Forelimb muscle (tissue), 1 donor: ENCODE measurements around the gene TBX18. TPM values are rescaled to one million over a fixed set of nuclear protein-coding genes. Genes with fewer than 3 reads are reported as not detected.

Source experiments
- DNase-seq: peaks from one replicate; pipeline ENCODE4 v3.0.0-alpha.2; 2013; ENCODE audit warnings: low read depth
- polyA plus RNA-seq: library from polyadenylated mRNA; unstranded; fragments of 120-200 nt; gene quantifications from one replicate; pipeline ENCODE4 v1.2.1, GENCODE V29; 2013; ENCODE audit not compliant: insufficient read length

The TBX18 gene
- polyA plus RNA-seq, 1 donor = 16.8 TPM

DNA sequence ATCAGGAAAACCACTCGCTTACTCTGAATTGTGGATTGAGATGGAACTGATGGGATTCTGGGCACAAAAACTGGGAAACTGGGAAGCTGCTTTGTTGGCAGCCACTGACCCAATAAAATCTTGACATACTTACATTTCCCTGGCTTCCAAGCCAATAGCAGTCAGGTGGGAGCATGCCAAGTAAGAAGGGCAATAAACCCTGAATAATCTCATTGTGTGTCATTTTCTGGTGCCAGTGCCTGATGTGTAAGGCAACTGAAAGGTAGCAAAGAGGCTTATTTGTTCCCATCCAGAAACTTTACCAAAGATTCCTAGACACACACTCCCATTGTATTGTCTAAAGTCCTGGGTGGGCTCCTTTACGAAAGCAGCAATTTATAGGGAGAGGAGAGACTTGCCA, 93.2 kb downstream of the TBX18 start:
- DNase-seq = no peak

DNA sequence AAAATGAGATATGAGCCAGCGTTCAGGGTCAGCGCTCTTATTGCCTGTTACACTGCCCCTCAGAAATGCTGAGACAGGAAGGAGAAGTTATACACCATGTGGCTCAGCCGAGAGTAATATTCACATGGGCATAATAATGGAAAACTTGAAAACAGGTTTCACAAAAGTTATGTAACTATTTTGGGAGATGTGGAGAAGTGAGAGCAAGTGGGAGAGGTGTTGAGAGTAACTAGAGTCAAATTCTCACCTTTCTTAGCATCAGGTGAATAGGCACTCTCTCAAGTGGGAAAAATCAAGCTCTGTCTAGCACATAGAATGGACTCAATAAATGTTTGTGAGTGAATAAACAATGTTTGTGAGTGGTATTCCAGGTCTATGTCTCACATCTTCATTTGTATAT, 94.5 kb downstream of the TBX18 start:
- no peak for DNase-seq

DNA sequence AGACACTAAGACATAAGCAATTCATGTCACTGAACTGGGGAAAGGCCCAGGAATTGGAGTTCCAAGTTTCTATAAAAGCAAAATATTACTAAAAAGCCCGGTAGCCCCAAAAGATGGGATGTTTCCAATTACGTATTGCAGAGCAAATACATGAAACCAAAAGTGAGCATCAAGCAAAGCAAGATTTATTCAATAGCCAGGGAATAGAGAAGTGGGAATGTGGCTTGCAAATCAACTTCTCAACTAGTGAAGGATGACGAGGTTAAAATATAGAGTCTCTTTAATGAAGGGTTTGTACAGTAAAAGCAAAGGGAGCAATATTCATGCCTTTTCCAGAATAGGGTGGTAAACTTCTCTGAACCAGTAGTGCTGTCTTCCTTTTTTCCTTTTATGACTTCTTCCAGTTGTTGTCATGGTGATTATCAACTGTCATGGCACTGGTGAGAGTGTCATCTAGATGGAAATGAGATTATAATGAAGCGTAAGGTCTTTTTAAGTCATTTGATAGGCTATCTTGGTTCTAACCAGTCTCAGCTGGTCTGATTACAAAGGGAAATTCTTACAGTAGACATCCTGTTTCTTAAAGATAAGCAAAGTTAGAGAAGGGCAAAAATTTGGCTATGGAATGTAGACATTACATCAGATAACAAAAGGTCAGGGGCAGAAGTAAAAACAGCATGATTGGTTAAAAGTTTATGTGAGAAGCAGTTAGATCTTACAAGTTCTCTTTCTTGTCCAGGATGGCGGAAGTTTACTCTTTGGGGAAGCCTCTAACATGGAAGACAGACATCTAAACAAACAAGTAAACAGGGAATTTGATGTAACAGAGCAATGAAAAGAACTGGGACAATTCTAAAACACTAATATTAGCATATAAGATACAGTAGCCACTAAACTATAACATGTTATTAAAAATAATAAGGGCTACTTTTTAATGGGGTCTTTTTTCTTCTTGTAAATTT, 96.9 kb downstream of the TBX18 start:
- DNase-seq = no peak

DNA sequence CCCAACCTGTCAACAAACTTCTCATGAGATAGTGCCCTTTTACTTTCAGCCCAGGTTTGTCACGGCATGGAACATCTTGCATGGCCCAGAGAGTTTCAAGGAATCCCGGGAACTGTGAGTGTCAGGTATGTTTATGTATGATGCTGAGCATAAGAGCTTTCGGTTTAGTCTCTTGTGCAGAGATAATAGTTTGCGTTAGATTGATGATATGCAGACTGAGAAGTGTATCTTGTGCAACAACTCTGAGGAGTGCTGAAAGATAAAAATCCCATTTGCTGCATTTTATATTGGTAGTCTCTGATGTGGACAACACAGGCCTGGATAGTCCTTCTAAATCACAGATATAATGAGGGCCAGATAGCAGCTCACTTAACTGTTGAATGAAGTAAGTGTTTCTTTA, 99.0 kb downstream of the TBX18 start:
- DNase-seq = no peak

DNA sequence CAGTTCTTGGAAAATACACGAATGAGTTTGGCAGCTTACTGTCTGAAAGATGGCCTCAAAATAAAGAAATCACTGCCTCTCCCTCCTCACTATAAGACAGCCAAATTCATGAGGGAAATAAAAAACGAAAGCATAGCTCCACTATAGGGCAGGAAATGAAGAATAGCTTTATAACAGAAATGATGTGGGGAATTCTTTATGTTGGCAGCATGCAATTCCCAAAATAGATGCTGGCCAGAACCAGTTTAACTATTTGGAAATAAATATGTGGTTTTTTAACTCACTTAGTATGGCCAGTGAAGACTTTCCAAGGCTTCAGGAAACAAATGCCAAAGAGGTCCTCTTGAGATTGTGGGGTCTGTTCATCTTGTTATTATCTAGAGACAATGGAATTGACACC, 100.5 kb downstream of the TBX18 start:
- DNase-seq = no peak

DNA sequence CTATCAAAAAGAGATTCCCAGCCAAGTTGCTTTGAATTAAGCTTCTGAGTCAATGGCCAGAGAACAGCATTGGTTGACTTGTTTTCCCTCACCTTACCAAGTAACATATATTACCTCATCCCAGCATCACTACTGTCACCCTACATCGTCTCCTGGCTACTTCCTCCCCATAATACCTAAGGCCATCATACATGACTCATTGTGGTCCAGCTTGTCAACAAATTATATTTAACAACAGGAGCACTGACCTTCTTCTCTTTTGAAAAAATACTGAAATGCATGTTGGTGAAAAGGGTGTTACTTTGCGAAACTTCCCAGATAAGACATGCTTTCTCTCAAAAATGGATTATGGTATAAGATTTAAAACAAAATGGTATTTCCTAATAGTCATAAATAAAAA, 106.9 kb downstream of the TBX18 start:
- DNase-seq = no peak

DNA sequence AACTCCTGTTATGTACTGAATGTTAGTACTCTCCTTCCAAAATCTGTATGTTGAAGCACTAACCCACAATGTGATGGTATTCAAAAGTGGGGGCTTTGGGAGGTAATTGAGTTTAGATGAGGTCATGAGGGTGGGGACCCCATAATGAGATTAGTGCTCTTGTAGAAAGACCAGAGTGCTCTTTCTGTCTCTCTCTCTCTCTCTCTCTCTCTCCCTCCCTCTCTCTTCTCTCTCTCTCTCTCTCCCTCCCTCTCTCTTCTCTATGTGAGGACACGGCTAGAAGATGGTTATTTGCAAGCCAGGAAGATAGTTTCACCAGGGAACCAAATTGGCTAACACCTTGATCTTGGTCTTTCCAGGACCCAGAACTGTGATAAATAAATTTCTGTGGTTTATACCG, 107.4 kb downstream of the TBX18 start:
- DNase-seq = no peak

DNA sequence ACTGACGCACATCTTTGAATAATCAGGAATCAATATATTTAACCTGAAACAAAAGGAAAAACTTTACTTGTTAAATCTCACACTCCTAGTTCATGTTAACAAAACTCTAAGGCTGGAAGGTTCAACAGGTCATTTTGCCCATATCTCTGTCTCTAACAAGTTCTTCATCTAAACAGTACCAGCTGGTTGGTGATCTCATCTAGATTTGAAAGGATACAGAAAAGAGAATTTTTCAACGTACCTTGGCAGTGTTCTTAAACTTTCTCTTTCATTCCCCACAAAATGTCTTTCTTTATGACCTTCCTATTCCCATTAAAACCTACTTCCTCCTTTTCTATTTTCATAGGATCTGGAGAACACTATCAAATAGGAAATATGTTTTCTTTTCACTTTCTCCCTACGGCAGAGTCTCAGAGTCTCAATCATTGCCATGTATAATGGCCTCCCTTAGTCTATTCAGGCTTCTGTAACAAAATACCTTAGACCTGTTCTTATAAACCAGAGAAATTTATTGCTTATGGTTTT, 111.3 kb downstream of the TBX18 start:
- no peak for DNase-seq

DNA sequence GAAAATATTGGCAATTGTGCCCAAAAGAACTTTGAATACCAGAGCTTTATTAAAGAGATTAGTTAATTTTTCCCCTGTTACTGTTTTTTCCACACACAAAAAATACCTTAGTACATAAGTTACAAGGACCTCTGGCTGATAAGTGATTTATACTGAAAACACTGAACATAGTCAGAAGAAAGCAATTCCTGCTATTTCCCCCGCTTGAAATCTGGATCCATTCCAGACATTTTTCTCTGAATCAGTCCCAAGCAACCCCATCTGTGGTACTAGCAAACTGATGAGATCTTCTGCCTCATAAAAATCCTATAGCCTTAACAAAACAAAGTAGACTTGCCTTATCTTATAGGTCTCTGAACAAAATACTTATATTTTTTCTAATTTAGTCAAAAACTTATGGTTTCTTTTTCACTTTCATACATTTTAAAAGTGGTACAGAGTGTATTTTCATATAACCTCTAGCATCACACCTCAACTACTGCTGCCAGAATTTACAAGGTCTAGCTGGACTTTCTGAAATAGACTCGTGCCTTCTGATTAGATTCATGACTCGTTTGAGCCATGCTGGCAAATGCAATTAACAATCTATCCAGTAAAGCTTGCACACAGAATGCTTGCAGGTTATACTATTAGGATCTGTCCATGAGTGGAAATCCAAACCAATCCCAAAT, 111.9 kb downstream of the TBX18 start:
- DNase-seq = peak; percentile 13

DNA sequence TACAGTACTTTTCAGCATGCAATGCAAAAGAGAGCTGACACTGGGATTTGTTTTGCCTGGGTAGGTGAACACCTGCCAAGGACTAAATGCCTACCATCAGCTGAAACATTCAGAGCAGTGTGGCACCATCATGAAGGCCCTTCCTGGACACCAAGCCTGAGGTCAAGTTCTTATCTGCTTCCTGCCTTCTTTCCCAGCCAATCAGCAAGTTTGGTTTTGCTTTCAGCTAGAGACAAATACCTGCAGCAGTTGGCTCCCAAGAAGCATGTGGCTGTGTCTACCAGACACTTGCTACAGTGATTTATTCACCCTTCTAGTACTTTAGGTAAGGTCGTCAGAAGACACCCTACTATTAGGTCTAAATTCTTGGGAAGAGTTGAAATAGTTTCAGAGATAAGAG, 112.8 kb downstream of the TBX18 start:
- DNase-seq = no peak

DNA sequence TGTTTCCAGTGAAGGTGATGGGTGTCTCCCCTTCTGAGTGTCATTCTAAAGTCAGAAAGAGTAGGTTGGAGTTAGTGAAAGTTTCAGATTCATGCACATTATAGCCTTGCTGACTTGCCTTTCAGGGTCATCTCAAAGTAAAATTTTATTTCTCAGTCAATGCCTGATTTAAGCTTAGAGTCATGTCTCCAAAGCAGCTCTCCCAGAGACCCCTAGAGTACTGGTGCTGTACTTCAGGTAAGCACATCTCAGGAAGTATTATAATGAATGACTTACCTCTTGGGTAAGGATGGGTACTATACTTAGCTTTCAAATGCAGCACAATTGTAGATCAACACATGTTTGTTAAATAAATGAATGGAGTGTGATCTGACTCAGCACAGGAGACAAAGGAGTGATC, 116.0 kb downstream of the TBX18 start:
- no peak for DNase-seq

DNA sequence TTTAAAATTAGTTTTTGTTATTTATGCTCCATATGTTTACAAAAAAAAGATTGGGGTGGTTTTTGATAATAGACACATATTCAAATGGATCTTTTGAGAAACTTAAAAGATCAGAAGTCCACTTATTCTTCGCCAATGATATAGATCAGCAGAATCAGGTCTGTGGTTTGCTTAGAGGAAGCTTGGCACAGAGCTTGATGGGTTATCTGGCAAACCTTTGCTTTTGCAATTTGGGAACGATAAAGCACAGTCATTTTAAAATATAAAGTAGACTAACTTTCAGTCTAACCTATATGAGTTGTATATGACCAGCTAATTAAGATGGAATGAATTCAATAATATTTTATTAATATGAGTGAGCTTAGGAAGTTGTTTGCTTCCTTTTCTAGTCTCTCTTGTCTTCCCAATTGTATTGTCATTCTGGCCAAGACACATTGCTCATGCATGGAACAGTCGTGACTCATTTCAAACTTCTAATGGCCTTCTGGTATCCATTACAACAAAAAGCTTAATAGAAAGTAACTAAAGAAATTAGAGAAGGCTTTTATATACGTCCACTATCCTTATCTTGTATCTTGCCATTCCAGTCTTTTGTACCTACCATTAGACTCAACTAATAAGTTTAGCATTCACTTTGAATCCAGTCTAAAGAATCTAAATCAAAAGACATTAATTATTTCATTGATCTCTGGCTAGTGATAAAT, 118.7 kb downstream of the TBX18 start:
- no peak for DNase-seq

DNA sequence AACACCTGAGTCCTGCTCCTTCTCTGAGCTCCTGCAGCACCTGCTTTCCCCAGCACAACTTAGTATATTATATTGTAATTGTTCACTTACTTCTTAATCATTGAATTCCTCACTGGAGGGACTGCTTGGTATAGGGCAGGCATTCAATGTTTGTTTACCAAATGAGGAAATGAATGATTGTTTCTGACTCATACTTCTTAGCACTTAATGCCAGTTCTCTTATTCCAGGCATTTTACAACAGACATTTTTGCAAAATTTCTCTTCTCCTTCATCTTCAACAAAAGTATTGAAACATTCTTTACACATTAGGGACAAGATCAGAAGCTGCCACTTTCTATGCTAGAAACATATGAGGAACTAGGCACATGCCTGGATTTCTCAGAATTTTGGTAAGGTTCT, 119.4 kb downstream of the TBX18 start:
- DNase-seq = no peak

DNA sequence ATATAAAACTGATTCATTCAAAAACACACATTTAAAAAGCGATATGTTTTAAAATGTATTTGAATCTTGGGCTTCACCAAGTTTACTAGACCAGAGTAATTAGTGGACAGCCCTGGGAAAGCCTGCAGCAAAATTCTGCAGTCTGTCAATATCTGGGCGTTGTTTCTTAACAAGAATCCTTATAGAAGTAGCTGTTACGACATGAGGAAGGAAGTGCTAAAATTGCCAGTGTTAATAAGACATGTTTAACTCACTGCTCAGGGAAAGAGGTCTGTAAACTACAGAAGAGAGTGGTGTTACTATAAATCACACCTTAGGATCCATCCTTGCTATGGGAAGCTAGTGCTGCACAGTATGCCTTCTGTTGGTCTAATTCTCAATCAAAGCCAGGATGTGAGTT, 120.6 kb downstream of the TBX18 start:
- no peak for DNase-seq

DNA sequence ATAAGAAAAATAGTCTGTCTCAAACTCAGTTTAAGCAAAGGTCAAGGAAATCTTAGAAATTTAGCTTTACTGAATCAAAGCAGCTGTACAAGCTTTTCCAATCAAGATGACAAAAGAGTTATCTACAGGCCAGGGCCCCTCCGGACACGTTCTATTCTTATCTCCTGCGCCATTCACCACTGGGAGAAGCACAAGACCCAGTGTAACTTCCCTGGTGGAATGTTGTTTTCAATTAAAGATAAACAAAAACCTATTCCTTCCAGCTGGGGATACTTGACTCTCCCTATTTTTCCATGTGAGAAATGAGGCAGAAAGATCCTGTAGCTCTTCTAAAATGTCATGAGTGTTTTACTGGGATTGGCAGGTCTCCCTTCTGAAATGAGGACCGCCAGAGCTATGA, 123.3 kb downstream of the TBX18 start:
- DNase-seq = no peak

DNA sequence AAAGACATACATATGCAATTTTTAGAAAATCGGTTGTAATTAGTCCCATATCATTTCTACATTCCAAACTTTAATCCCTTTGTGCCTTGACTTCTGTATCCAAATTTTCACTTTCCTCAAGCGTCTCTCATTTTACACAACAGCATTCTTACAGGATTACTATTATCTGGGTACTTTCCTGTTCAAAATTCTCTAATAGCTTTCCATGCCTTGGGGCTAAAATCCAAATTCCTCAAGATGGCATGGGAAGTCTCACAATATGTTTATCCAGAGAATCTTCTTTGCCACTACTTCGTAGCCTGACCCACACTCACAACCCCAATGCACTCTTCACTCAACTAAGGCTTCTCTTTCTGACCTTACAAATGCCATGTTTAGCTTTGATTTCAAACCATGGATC, 125.0 kb downstream of the TBX18 start:
- DNase-seq = no peak

DNA sequence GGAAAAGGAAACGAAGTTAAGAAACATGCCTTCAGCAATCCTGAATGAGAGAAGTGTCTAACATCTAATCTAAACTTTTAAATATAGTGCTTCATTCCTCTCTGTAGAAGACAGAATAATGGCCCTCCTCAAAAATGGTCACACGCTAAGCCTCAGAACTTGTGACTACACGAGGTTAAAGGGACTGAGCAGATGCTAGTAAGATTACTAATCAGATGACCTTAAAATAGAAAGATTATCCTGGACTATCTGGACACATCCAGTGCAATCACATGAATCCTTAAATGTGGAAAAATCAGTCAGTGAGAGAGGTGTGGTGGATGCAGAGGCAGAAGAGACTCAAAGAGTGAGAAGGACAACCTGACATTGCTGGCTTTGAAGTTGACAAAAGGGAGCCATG, 126.1 kb downstream of the TBX18 start:
- DNase-seq = no peak
